Activated naive CD4-positive, alpha-beta T cell treated with anti-CD3 and anti-CD28 coated beads for 36 hours (primary cell): Measurements from ENCODE around the gene SDK1. TPM values are rescaled to one million over a fixed set of nuclear protein-coding genes. Genes with fewer than 3 reads are reported as not detected.

ENCODE experiments used
- CTCF ChIA-PET: fragments of 350-600 bp; sonication (Branson Sonifier 250); formaldehyde crosslinking; loops from one replicate; lab custom pipeline; 2021; ENCODE audit warnings: antibody characterized with exemption; lab: Charles Lee
- DNase-seq: peaks from one replicate; pipeline ENCODE4 v3.0.0-alpha.2; 2020
- H3K27ac Mint-ChIP-seq: one replicate; pipeline ENCODE4 v1.8.0; 2021; ENCODE audit warnings: mild to moderate bottlenecking, mixed read lengths
- H3K27me3 Mint-ChIP-seq: one replicate; pipeline ENCODE4 v1.8.0; 2021; ENCODE audit warnings: low read depth, mixed read lengths
- H3K36me3 Mint-ChIP-seq: one replicate; pipeline ENCODE4 v1.8.0; 2021; ENCODE audit warnings: low read depth, mixed read lengths
- H3K4me1 Mint-ChIP-seq: one replicate; pipeline ENCODE4 v1.8.0; 2021; ENCODE audit warnings: low read depth, mixed read lengths
- H3K4me3 Mint-ChIP-seq: one replicate; pipeline ENCODE4 v1.8.0; 2021; ENCODE audit warnings: mild to moderate bottlenecking, moderate library complexity, mixed read lengths
- H3K9me3 Mint-ChIP-seq: one replicate; pipeline ENCODE4 v1.8.0; 2021; ENCODE audit warnings: mixed read lengths
- intact Hi-C: fragments of 100-400 bp; cut with micrococcal nuclease; formaldehyde crosslinking; loops from one replicate; pipeline ENCODE4 v1.15.1; 2023
- total RNA-seq, 2 experiments: library from RNA; stranded (reverse); gene quantifications; one replicate each; pipeline ENCODE4 v1.2.3, GENCODE V29; 2021

SDK1 gene
- total RNA-seq, 2 experiments from 2014 or later: 1.3 to 2.0 TPM

GRCh38 chr7:4018601-4019316, 717.7 kb downstream of the SDK1 start:
- intact Hi-C loops: no loop called here
- Mint-ChIP-seq H3K4me3 (no peak overlapping the region), H3K27ac (no peak overlapping the region)

DNA sequence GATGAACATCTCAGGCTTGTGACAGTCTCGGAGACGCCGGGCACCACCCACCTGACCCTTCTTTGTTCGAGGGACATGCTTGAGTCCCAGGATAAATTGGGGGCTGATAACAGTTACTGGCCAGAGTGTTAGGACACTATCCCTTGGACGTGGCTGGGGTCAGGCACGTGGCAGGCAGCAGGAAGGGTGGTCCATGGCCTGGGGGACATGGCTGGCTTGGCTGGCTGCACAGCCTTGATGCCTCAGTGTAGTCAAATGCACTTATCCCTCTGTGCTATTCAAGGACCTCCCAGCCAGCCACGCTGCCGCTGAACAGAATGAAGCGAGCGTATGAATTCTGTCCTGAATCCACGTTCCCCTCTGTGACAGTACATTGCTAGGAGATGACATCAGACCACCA, 719.0 kb downstream of the SDK1 start:
- Mint-ChIP-seq H3K9me3 (peaks cover 3% of the 10 kb centered on the region), H3K27ac (no peak overlapping the region), H3K4me1 (no peaks in the 10 kb centered on the region), H3K4me3 (no peak overlapping the region), H3K36me3 (peaks cover 2% of the 10 kb centered on the region), H3K27me3 (no peaks in the 10 kb centered on the region)
- DNase-seq: no peak
- CTCF ChIA-PET: no interaction called here
- intact Hi-C loops: no loop called here

More at GRCh38 chr7:4018601-4019316, 717.7 kb downstream of the SDK1 start:
- CTCF ChIA-PET: no interaction called here
- no peaks in the 10 kb centered on the region for H3K27me3 Mint-ChIP-seq
- peaks cover 2% of the 10 kb centered on the region for H3K36me3 Mint-ChIP-seq
- no peaks in the 10 kb centered on the region for H3K4me1 Mint-ChIP-seq
- peaks cover 3% of the 10 kb centered on the region for H3K9me3 Mint-ChIP-seq
- no peak for DNase-seq

DNA sequence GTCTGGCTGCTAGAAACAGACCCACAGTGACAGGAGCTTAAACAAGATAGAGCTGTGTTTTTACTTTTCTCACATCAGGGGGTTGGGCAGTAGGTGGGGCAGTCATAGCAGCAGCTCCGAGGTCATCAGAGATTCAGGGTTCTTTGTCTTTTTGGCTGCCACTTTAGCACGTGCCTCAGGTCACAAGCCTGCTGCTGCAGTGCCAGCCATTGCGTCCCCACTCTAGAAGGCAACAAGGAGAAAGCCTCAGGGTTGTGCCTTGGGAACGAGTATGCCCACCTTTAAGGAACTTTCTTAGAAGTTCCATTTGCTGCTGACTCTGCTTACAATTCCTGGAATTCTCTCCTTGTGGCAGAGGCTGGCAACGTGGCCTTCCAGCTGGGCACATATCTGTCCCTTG, 720.4 kb downstream of the SDK1 start:
- no peaks in the 10 kb centered on the region for H3K4me1 Mint-ChIP-seq
- intact Hi-C loops: no loop called here
- peaks cover 3% of the 10 kb centered on the region for H3K9me3 Mint-ChIP-seq
- H3K36me3 Mint-ChIP-seq: peaks cover 2% of the 10 kb centered on the region
- no peak for DNase-seq
- no peaks in the 10 kb centered on the region for H3K27me3 Mint-ChIP-seq
- CTCF ChIA-PET: no interaction called here
- no peak overlapping the region for H3K27ac Mint-ChIP-seq
- no peak overlapping the region for H3K4me3 Mint-ChIP-seq

- H3K9me3 Mint-ChIP-seq: peaks cover 3% of the 10 kb centered on the region
- intact Hi-C loops: no loop called here
- no peak overlapping the region for H3K4me3 Mint-ChIP-seq
- peaks cover 2% of the 10 kb centered on the region for H3K36me3 Mint-ChIP-seq
- H3K27me3 Mint-ChIP-seq: no peaks in the 10 kb centered on the region
- DNase-seq: no peak
- H3K4me1 Mint-ChIP-seq: no peaks in the 10 kb centered on the region
- H3K27ac Mint-ChIP-seq: no peak overlapping the region
- CTCF ChIA-PET: no interaction called here
Measured at GRCh38 chr7:4022265-4022664, 721.2 kb downstream of the SDK1 start.

- Mint-ChIP-seq H3K27me3 (no peaks in the 10 kb centered on the region), H3K4me3 (no peak overlapping the region), H3K27ac (no peak overlapping the region), H3K9me3 (peaks cover 3% of the 10 kb centered on the region), H3K4me1 (no peaks in the 10 kb centered on the region), H3K36me3 (peaks cover 2% of the 10 kb centered on the region)
- CTCF ChIA-PET: no interaction called here
- intact Hi-C loops: no loop called here
- no peak for DNase-seq
Measured at GRCh38 chr7:4023502-4023901, 722.5 kb downstream of the SDK1 start.

DNA sequence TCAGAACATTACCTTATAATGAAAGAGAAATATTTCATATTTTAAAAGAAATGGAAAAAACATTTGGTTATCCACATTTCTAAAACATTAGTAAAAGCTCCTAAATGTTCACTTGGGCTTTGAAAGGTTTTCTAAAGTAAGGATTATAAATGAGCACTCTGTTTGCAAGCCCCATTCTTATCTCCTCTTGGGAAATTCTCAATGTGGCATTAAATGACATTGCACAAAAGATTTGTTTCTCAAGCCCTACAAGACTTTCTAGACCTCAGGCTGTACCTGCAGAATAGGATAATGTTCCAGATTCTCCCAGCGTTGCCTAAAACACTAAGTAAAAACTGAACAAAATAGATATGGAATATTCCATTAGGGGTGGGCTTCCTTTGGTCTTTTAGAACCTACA, 723.1 kb downstream of the SDK1 start:
- no peak overlapping the region for H3K27ac Mint-ChIP-seq
- CTCF ChIA-PET: no interaction called here
- H3K4me1 Mint-ChIP-seq: no peaks in the 10 kb centered on the region

DNA sequence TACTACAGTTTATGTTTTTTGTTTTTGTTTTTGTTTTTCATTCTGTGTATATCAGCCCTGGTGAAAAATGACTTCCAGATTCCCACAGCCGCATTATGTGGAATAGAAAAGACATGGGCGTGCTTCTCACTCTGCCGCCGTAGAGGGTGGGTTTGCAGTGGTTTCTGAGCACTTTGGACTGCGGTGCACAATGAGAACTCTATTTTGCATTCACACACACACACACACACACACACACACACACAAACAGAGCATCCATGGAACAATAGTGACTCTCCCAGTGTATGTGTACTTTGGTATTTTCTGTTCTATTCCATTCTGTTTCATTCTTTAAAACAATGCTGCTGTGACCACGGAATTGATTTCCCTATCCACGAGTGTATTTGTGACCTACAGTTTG, 723.8 kb downstream of the SDK1 start:
- Mint-ChIP-seq H3K27ac (no peak overlapping the region), H3K9me3 (no peaks in the 10 kb centered on the region)
- CTCF ChIA-PET: no interaction called here

More for the DNA sequence above, 723.1 kb downstream of the SDK1 start:
- H3K27me3 Mint-ChIP-seq: no peaks in the 10 kb centered on the region
- H3K9me3 Mint-ChIP-seq: no peaks in the 10 kb centered on the region
- no peak for DNase-seq
- intact Hi-C loops: no loop called here
- H3K4me3 Mint-ChIP-seq: no peak overlapping the region
- H3K36me3 Mint-ChIP-seq: no peaks in the 10 kb centered on the region

GRCh38 chr7:4025210-4025609, 724.2 kb downstream of the SDK1 start:
- Mint-ChIP-seq H3K27me3 (no peaks in the 10 kb centered on the region), H3K36me3 (no peaks in the 10 kb centered on the region), H3K4me3 (no peak overlapping the region), H3K9me3 (no peaks in the 10 kb centered on the region), H3K27ac (no peak overlapping the region), H3K4me1 (no peaks in the 10 kb centered on the region)
- CTCF ChIA-PET: no interaction called here
- intact Hi-C loops: no loop called here
- no peak for DNase-seq

More for the DNA sequence above, 723.8 kb downstream of the SDK1 start:
- intact Hi-C loops: no loop called here
- DNase-seq: no peak
- Mint-ChIP-seq H3K36me3 (no peaks in the 10 kb centered on the region), H3K27me3 (no peaks in the 10 kb centered on the region), H3K4me3 (no peak overlapping the region), H3K4me1 (no peaks in the 10 kb centered on the region)

DNA sequence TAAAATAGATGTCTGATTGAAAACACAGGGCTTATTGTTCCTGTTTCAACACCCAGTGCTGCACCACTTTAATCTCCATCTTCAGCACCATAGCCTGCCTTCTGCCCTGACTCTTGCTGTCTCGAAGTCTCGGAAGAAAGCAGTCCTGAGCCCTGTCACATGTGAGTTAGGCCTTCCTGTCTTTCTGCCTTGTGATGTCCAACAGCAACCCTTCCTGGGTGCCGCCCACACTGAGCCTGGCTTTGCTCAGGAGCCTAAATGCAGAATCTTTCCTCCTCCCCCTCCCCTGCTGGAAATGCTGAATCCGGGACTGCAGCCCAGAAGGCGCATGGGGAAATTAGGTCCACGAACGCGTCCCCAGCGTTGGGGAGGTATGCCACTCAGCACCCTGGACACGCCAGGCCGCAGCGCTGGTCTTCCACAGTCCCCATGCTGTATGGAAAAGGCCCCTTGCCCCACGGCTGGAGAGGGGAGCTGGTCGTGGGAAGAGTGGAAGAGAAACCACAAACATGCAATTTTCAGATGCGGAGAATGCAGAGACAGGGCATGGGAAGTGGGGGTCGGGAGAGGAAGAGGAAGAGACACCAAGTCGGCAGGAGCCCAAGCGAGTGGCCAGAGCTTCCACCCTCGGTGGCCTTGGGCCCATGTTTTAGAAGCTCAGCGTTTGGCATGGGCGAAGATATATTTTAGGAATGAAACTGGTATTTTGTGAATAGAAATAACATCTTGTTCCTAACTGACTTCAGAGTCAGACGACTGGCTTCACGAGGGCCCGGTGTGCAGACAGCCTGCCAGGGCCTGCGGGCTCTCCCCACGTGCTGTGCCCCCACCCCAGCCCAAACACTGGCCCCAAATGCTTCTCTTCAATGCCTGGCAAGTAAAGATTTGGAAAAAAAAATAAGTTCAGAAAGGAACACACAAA, 724.9 kb downstream of the SDK1 start:
- no peaks in the 10 kb centered on the region for H3K27me3 Mint-ChIP-seq
- no peak for DNase-seq
- intact Hi-C loops: no loop called here
- H3K36me3 Mint-ChIP-seq: no peaks in the 10 kb centered on the region
- CTCF ChIA-PET: no interaction called here
- H3K9me3 Mint-ChIP-seq: no peaks in the 10 kb centered on the region
- H3K27ac Mint-ChIP-seq: no peak overlapping the region
- H3K4me1 Mint-ChIP-seq: no peaks in the 10 kb centered on the region
- no peak overlapping the region for H3K4me3 Mint-ChIP-seq

DNA sequence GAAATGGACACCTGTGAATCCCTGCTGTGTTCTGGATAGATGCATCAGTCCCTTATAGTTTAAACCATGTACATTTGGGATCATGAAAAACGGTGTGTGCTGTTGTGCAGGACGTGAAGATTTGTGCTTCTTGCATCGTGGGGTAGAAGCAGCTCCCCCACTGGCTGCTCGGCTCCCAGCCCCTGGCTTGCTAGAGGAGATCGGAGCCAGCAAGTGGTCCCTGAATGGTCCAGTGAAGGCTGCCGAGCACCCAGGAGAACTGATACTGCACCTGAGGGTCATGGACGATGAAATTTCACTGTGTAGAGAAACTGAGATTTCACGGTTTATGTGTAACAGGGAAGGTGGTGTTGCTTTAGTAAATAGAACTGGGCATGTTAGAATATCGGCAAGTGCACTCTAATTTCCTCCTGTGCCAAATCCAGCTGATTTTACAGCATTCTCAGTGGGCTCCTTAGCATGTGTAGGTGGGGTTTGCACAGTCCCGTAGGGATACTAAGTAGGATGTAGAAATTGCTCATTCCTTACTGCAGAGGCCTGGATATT, 726.0 kb downstream of the SDK1 start:
- H3K4me3 Mint-ChIP-seq: no peak overlapping the region
- H3K27ac Mint-ChIP-seq: no peak overlapping the region
- no peaks in the 10 kb centered on the region for H3K27me3 Mint-ChIP-seq
- no peaks in the 10 kb centered on the region for H3K36me3 Mint-ChIP-seq
- no peaks in the 10 kb centered on the region for H3K4me1 Mint-ChIP-seq
- intact Hi-C loops: no loop called here
- H3K9me3 Mint-ChIP-seq: no peaks in the 10 kb centered on the region
- no peak for DNase-seq
- CTCF ChIA-PET: no interaction called here

- no peaks in the 10 kb centered on the region for H3K4me1 Mint-ChIP-seq
- DNase-seq: no peak
- no peak overlapping the region for H3K27ac Mint-ChIP-seq
- CTCF ChIA-PET: interaction anchor here (0.6 kb wide), 1 partner anchor 34 kb away, joined by 6 read pairs; no protein-coding TSS in a partner anchor
- no peaks in the 10 kb centered on the region for H3K36me3 Mint-ChIP-seq
- no peaks in the 10 kb centered on the region for H3K9me3 Mint-ChIP-seq
- no peak overlapping the region for H3K4me3 Mint-ChIP-seq
- H3K27me3 Mint-ChIP-seq: no peaks in the 10 kb centered on the region
- intact Hi-C loops: no loop called here
Measured at GRCh38 chr7:4028221-4028620, 727.2 kb downstream of the SDK1 start.

- CTCF ChIA-PET: no interaction called here
- DNase-seq: no peak
- Mint-ChIP-seq H3K27ac (no peak overlapping the region), H3K4me1 (no peaks in the 10 kb centered on the region), H3K36me3 (no peaks in the 10 kb centered on the region), H3K9me3 (no peaks in the 10 kb centered on the region), H3K4me3 (no peak overlapping the region), H3K27me3 (no peaks in the 10 kb centered on the region)
- intact Hi-C loops: no loop called here
Measured at GRCh38 chr7:4029941-4030340, 728.9 kb downstream of the SDK1 start.
